Measurements from ENCODE around the gene IFNA21.
"Not testable (repeated sequence)": the region's sequence is repeated elsewhere in the genome, so short reads cannot be mapped to it uniquely, and the experiment has no call there.

IFNA21 gene

DNA sequence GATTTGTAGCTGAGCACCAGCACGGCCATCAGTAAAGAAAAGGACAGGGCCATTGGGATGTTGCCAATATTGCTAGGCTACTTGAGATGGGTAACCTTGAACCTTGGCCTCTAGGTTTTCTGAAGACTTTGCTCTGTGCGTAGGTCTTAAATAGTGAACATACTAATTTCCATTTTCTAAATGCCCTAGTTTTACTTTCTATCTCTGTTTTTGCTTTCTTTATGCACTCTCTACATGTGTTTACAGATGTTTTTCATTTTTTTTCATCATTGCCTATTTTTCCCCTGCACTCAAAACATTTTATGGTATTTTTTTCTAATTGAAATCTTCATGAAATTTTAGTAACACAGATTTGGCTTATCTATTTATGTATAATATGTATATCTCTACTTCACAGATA lies at the start of gene IFNA21:
Gene IFNA21 (minus strand): TSS at position 101 of the 400 bp plus-strand sequence. CDS start 48 bp downstream, at position 53.
- not testable (repeated sequence) for DNase-seq (ENCODE audit: low spot score)

- DNase-seq (ENCODE audit: low spot score): not testable (repeated sequence)
Observed at GRCh38 chr9:21213411-21214326, 47.2 kb upstream of the IFNA21 start.

DNA sequence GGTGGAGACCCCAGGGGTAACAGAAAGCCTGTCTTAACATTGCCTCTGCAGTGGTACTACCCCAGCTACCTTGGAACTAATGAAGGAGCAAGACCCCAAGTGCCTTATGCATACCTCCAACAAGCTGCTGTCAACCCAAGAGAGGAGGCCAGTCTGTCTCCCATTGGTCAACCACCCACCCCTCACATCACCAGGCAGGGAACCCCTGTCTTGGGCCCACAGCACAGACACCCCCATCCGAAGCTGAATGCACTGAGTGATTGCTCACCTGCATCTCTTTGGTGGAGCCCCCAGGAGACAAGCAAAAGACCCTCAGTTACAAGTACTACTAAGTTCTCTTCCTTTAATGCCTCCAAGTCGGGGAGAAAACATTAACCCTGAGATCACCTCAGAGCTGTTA lies 45.7 kb upstream of the IFNA21 start:
- not testable (repeated sequence) for DNase-seq (ENCODE audit: low spot score)

GRCh38 chr9:21210782-21211181 lies 44.3 kb upstream of the IFNA21 start:
- DNase-seq (ENCODE audit: low spot score): not testable (repeated sequence)

DNA sequence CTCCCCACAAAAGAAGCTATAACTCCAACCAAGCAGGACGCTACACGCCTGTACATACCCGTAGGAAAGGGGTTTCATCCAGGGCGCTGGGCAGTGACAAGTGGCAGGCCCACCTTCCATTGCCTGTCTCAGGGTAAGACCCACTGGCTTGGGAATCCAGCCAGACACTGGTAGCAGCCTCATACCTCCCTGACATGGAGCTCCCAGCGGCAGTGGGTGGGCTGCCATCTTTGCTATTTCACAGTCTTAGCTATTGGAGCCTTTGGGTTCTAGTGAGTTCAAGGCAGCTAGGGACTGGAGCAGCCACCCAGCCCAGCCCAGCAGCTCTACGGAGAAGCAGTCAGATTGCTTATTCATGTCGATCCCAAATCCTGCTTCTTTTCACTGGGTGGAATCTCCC lies 43.9 kb upstream of the IFNA21 start:
- no peak for DNase-seq (ENCODE audit: low spot score)

- DNase-seq (ENCODE audit: low spot score): not testable (repeated sequence)
Observed at GRCh38 chr9:21207043-21207442, 40.6 kb upstream of the IFNA21 start, which contains the start of gene IFNA10. Gene IFNA10, minus strand, starts transcription at chr9:21207143. Its CDS starts 46 bp downstream, at chr9:21207097.

DNA sequence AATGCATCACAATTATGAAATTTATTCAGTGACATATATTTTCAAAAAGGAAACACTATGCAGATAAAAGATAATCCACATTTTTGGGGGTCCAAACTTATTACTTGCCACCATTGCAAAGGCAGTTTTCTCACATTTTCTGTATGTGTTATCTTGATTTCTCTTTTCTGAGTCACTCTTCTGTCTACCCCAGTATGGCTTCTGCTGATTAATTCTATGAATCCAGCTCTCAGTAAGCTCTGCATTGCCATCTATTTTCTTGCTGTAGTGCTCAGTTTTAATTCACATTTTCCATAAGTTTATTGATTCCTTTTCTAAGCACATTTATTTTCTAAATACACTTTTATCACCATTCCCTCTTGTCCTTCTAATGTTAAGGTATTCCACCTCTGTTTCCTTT lies 38.7 kb upstream of the IFNA21 start:
- DNase-seq (ENCODE audit: low spot score): no peak

GRCh38 chr9:21202105-21202504 lies 35.6 kb upstream of the IFNA21 start, which contains the start of gene IFNA7:
Gene IFNA7, minus strand, starts transcription at chr9:21202205. Its CDS starts 40 bp downstream, at chr9:21202165.
- not testable (repeated sequence) for DNase-seq (ENCODE audit: low spot score)

DNA sequence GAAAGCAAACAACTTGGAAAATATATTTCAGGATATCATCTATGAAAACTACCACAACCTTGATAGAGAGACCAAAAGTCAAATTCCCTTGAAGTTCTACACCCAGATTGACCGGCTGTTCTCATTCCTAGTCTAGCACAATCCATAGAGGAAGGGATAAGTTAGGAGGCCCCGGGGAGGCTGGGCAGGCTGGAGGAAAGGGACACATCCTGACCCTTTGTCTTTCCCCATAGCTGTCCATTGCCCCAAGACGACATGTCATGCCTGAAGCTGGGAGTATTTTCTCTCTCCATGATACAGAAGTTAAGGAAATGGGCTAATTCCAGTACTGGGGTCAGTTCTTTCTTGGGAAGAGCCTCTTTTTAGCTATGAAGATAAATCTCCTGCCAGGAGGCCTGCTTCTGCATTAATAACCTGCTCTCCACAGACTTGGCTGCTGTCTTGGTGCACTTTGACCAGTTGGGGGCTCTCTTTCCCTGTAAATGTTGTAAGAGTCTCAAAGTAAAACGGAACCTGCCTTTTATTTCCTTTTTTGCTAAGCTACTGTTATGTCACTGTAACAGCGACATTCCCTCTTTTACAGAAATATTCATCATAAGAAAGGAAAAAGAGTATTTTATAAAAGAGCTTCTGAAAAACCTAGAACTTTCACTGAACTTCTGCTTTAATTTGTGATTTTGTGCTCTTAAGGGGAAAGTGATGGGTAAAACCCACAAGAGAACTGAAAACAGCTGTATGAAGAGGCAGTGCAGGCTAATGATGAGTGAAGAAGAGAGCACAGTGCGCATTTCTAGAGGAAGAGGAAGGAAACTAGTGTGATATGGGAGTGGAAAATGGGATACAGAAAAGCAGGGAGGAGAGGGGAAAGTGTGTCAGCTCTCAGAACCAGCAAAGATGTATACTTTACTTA lies 28.7 kb upstream of the IFNA21 start:
- peak; percentile 19 for DNase-seq (ENCODE audit: low spot score)

GRCh38 chr9:21187487-21187886 lies 21.0 kb upstream of the IFNA21 start, which contains the start of gene IFNA4:
Gene IFNA4, minus strand, starts transcription at chr9:21187587. Its CDS starts 56 bp downstream, at chr9:21187531.
- DNase-seq (ENCODE audit: low spot score): not testable (repeated sequence)

DNA sequence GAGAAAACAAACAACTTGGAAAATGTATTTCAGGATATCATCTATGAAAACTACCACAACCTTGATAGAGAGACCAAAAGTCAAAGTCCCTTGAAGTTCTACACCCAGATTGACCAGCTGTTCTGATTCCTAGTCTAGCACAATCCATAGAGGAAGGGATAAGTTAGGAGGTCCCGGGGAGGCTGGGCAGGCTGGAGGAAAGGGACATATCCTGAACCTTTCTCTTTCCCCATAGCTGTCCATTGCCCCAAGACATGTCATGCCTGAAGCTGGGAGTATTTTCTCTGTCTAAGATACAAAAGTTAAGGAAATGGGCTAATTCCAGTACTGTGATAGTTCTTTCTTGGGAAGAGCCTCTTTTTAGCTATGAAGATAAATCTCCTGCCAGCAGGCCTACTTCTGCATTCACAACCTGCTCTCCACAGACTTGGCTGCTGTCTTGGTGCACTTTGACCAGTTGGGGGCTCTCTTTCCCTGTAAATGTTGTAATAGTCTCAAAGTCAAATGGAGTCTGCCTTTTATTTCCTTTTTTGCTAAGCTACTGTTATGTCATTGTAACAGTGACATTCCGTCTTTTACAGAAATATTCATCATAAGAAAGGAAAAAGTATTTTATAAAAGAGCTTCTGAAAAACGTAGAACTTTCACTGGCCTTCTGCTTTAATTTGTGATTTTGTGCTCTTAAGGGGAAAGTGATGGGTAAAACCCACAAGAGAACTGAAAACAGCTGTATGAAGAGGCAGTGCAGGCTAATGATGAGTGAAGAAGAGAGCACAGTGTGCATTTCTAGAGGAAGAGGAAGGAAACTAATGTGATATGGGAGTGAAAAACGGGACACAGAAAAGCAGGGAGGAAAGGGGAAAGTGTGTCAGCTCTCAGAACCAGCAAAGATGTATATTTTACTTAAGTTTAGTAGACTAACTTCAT lies 16.6 kb upstream of the IFNA21 start:
- peak; percentile 23 for DNase-seq (ENCODE audit: low spot score)

GRCh38 chr9:21174671-21175070 lies 8.2 kb upstream of the IFNA21 start:
- DNase-seq (ENCODE audit: low spot score): no peak

- no peak for DNase-seq (ENCODE audit: low spot score)
Observed at GRCh38 chr9:21172156-21172555, 5.7 kb upstream of the IFNA21 start.

GRCh38 chr9:21171351-21171750 lies 4.9 kb upstream of the IFNA21 start:
- DNase-seq (ENCODE audit: low spot score): no peak

DNA sequence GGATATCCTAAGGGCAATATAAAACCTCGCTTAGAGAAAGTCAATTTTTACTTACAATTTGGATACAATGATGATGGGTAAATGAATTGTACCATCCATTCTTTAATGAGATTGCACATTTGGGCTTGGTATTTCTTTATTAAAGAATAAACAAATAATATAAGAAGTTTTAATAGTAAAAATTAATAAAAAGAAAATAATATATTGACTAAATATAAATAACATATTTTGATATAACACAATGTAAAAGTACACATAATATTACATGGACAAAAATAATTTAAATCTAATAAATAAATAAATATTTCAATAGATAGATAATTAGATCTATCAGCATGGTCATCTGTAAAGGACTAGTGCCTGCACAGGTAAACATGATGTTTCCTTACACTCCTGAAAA lies 944 bp downstream of the IFNA21 start:
- DNase-seq (ENCODE audit: low spot score): no peak

- peak; percentile 37 for DNase-seq (ENCODE audit: low spot score)
Observed at GRCh38 chr9:21160178-21160577, 6.3 kb downstream of the IFNA21 start.

DNA sequence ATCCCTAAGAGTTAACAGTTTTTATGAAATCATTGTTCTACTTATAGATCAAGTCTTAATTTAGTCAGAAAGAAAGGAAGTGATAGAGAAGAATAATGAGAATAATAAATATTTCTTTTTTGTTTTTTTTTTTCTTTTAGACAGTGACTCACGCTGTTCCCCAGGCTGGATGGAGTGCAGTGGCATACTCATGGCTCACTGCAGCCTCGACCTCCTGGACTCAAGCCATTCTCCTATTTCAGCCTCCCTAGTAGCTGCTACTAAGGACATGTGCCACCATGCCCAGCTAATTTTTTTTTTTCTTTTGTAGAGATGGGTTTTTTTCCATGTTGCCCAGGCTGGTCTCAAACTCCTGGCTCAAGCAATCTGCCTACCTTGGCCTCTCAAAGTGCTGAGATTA lies 11.0 kb downstream of the IFNA21 start:
- DNase-seq (ENCODE audit: low spot score): no peak

DNA sequence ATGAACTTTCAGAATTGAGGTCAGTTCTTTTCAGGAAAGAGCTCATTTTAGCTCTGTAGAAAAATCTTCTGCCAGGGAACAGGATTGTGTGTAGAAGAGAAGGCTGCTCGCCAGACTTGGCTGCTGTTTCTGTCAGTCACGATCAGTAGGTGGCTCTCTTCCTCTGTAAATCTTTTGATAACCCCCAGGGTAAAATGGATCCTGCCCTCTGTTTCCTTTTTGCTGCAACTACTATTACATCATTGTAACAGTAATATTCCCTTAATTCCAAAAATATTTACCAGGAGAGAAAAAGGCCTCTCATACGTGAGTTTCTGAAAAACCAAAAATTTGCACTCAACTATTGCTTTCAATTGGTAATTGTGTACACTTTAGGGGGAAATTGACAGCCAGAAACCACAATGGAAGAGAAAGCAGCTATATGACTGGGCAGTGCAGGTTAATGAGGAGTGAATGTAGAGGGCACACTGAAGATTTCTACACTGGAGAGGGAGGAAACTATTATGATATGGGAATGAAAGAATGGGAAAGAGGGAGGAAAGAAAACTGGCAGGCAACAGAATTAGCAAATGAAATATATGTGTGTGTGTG lies 12.3 kb downstream of the IFNA21 start:
- DNase-seq (ENCODE audit: low spot score): peak; percentile 20

DNA sequence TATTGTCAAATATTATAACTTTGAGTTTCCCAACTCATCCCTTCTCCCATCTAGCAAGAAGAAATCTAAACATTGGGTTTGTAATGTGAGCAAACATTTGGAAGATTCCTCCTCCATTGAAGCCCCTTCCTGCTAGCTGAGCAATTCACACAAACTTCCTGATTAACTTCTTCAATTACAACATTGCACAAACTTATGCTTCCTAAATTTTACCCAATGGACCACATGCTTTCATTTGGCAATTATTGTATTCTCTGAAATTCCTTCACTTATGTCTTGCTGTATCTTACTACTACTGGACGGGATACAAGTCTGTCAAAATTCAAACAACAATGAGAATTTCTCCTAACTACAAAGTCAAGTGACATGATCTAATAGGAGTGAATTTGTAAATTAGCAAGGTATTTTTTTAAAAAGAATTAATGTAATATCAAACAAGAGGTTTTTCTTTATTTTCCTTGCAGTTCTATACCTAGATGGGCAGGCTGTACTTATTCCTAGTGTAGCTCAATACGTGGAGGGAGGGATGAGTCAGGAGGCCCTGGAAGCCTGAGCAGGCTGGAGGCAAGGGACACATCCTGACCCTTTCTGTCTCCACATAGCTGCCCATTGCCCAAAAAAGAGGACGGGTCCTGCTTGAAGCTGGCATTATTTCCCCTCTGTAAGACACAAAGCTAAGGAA lies 13.0 kb downstream of the IFNA21 start:
- no peak for DNase-seq (ENCODE audit: low spot score)

DNA sequence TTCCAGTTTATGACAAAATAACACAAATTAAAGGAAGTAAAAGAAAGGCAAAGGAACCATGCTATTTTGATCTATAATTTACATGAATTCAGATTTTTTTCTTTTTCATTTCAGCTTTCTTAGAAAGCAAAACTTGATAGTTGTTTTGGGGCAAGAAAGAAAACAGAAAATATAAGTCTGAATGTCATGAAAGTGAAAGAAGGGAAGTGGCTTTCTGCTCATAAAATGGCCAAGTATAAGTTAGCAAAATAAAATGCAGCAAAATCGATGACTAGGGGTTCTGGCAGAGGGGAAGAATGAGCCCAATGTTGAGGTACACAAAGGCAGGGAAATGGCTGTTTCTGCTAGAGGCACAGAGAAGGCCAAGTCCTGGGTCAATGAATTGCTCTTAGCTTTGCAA lies 21.9 kb downstream of the IFNA21 start:
- DNase-seq (ENCODE audit: low spot score): no peak
